ENCODE results near the gene CLINT1. TPM values are rescaled to one million over a fixed set of nuclear protein-coding genes. Genes with fewer than 3 reads are reported as not detected.
A peak's percentile ranks its signal among the peaks of the same experiment; 100 is the strongest.

The CLINT1 gene
- total RNA-seq, 1 donor from 2014 or later: 105 TPM

DNA sequence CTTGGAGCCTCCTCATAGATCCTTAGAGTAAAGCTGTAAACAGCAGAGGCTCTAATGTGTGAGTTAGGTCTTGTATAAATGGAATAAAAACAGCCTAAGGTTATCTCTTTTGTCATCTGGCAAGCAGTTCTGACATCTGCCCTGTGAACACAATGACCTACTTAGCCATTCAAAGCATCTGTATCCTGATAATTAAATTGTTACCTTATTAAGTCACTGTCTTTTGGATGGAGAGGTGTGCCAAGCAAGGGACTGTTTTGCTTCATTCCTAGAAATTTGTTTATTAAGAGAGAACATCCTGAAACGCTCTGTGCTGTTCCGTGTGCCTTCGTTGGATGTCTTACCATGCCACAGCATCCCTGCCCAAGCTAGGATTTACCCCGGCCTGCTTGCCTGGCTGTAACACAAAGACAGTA lies 113.9 kb downstream of the CLINT1 start:
- ChIA-PET POLR2A (interaction anchor here (0.5 to 0.6 kb wide), 2 partner anchors 185 to 361 kb away, joined by 5 to 8 read pairs; no protein-coding TSS in a partner anchor), CTCF (interaction anchor here (1.5 to 4.8 kb wide), 5 partner anchors 26 to 416 kb away, joined by 3 to 49 read pairs (median 17); no protein-coding TSS in a partner anchor)
- no peaks in the 10 kb centered on the region for H3K27me3 Mint-ChIP-seq
- H3K36me3 Mint-ChIP-seq (ENCODE audit: low read depth): peaks cover 3% of the 10 kb centered on the region
- ATAC-seq (ENCODE audit: low read depth) (no peak), DNase-seq (no peak)
- H3K27ac Mint-ChIP-seq: no peak overlapping the region
- peak overlapping the region; percentile 44 for H3K4me3 Mint-ChIP-seq
- intact Hi-C loops (cut with micrococcal nuclease): no loop called here
- peaks cover 22% of the 10 kb centered on the region for H3K4me1 Mint-ChIP-seq
- TF ChIP-seq, protein P1, sequence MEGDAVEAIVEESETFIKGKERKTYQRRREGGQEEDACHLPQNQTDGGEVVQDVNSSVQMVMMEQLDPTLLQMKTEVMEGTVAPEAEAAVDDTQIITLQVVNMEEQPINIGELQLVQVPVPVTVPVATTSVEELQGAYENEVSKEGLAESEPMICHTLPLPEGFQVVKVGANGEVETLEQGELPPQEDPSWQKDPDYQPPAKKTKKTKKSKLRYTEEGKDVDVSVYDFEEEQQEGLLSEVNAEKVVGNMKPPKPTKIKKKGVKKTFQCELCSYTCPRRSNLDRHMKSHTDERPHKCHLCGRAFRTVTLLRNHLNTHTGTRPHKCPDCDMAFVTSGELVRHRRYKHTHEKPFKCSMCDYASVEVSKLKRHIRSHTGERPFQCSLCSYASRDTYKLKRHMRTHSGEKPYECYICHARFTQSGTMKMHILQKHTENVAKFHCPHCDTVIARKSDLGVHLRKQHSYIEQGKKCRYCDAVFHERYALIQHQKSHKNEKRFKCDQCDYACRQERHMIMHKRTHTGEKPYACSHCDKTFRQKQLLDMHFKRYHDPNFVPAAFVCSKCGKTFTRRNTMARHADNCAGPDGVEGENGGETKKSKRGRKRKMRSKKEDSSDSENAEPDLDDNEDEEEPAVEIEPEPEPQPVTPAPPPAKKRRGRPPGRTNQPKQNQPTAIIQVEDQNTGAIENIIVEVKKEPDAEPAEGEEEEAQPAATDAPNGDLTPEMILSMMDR (IDR thresholded peaks at IDR 0.05): no peak
- no peaks in the 10 kb centered on the region for H3K9me3 Mint-ChIP-seq

- TF ChIP-seq, protein P1 (IDR thresholded peaks at IDR 0.05): no peak
- no peak for ATAC-seq (ENCODE audit: low read depth)
- H3K27ac Mint-ChIP-seq: peak overlapping the region; percentile 80
- H3K4me3 Mint-ChIP-seq: peak overlapping the region; percentile 92
- intact Hi-C loops (cut with micrococcal nuclease): loop anchor here (5.0 kb wide), 2 partner anchors 377 to 1463 kb away; partner anchors contain the start of gene RNF145
- no peak for DNase-seq
- H3K9me3 Mint-ChIP-seq: no peaks in the 10 kb centered on the region
- H3K36me3 Mint-ChIP-seq (ENCODE audit: low read depth): peaks cover 10% of the 10 kb centered on the region
- peaks cover 22% of the 10 kb centered on the region for H3K4me1 Mint-ChIP-seq
- ChIA-PET CTCF (interaction anchor here (0.7 to 4.8 kb wide), 27 partner anchors 13 to 1074 kb away, joined by 3 to 63 read pairs (median 4); partner anchors contain the start of genes C5orf52 and THG1L), POLR2A (interaction anchor here (0.5 to 1.8 kb wide), 9 partner anchors 13 to 402 kb away, joined by 3 to 22 read pairs (median 4); partner anchors contain the start of gene THG1L)
- H3K27me3 Mint-ChIP-seq: no peaks in the 10 kb centered on the region
Observed at GRCh38 chr5:157744051-157745011, 114.6 kb downstream of the CLINT1 start.

DNA sequence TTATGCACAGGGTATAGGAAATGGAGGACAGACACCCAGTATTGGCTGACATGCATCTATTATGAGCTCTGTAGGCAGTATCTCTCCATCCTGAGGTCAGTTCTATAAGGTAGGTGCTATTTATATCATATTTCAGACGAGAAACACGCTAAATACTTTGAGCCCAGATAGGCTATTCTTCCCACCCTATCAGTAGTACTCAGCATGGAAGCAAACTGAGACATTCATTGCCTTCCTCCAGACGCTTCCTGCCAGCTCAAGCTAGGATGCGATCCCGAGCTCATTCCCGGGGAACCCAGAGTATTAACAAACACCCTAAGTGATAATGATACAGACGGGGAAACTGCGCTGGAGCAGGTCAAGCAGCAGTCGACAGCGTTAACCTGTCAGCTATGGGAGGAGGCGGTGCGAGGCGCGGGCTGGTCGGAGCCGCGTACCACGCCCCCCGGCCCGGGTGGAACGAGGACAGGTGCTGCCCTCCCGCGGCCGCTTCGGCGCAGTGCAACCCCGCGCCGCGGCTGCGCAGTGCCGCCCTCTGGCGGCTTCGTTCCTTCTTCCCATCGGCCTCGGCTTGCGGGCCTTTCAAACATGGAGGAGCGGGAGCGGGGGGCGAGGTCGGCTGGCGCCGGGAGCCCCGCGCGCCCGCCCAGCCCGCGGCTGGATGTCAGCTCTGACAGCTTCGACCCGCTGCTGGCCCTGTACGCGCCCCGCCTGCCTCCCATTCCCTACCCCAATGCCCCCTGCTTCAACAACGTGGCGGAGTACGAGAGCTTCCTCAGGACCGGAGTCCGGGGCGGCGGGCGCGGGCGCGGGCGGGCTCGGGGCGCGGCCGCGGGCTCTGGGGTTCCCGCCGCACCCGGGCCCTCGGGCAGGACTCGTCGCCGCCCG lies 115.5 kb downstream of the CLINT1 start, which contains the start of gene LSM11:
TSS of gene LSM11 (plus strand) at position 550 of the 888 bp plus-strand sequence. CDS start at position 589, 39 bp downstream.
- peak; percentile 96 for ATAC-seq (ENCODE audit: low read depth)

GRCh38 chr5:157741131-157741530 lies 117.8 kb downstream of the CLINT1 start:
- TF ChIP-seq, protein P1 (IDR thresholded peaks at IDR 0.05): no peak
- POLR2A ChIA-PET: interaction anchor here (0.7 to 1.6 kb wide), 3 partner anchors 10 to 166 kb away, joined by 4 to 6 read pairs (median 4); partner anchors contain the start of gene THG1L
- Mint-ChIP-seq H3K36me3 (ENCODE audit: low read depth) (peaks cover 31% of the 10 kb centered on the region), H3K4me1 (peaks cover 22% of the 10 kb centered on the region), H3K9me3 (no peaks in the 10 kb centered on the region), H3K27me3 (no peaks in the 10 kb centered on the region), H3K27ac (no peak overlapping the region), H3K4me3 (no peak overlapping the region)
- intact Hi-C loops (cut with micrococcal nuclease): loop anchor here (5.0 kb wide), 2 partner anchors 374 to 1466 kb away; partner anchors contain the start of gene RNF145
- CTCF ChIA-PET: interaction anchor here (4.2 kb wide), 1 partner anchor 72 kb away, joined by 63 read pairs; the partner anchor contains the start of gene C5orf52
- no peak for DNase-seq
- no peak for ATAC-seq (ENCODE audit: low read depth)

More for the DNA sequence above, 115.5 kb downstream of the CLINT1 start, which contains the start of gene LSM11:
- CTCF ChIA-PET: interaction anchor here (0.6 to 4.8 kb wide), 50 partner anchors 12 to 1075 kb away, joined by 3 to 63 read pairs (median 4); partner anchors contain the start of genes C5orf52, SOX30 and THG1L
- Mint-ChIP-seq H3K4me1 (peaks cover 22% of the 10 kb centered on the region), H3K9me3 (no peaks in the 10 kb centered on the region), H3K4me3 (peak within 1 kb of the TSS; percentile 92), H3K27ac (peak within 1 kb of the TSS; percentile 80), H3K36me3 (ENCODE audit: low read depth) (peaks cover 14% of the 10 kb centered on the region), H3K27me3 (no peaks in the 10 kb centered on the region)
- POLR2A ChIA-PET: interaction anchor here (0.5 to 1.8 kb wide), 13 partner anchors 11 to 401 kb away, joined by 3 to 22 read pairs (median 4); partner anchors contain the start of gene THG1L
- DNase-seq: peak; percentile 96
- intact Hi-C loops (cut with micrococcal nuclease): loop anchor here (1.0 to 5.0 kb wide), 12 partner anchors 12 to 1464 kb away; partner anchors contain the start of genes RNF145 and THG1L
- TF ChIP-seq, protein P1 (IDR thresholded peaks at IDR 0.05): peak; percentile 67
